Panc1 (cell line): Measurements from ENCODE around the gene CPM.

Source experiments
- CTCF ChIP-seq: fragments of 450-650 bp; IDR thresholded peaks from 2 replicates; pipeline ENCODE4 v1.5.1; 2017; ENCODE audit warnings: mild to moderate bottlenecking
- POLR2AphosphoS5 ChIP-seq: IDR thresholded peaks from 2 replicates; pipeline ENCODE4 v1.6.1; 2012; ENCODE audit warnings: mild to moderate bottlenecking, low read depth, low read length, moderate library complexity
- TCF7L2 ChIP-seq: IDR thresholded peaks from 2 replicates; pipeline ENCODE4 v1.6.1; 2011; ENCODE audit warnings: mild to moderate bottlenecking, low read depth, low read length, inconsistent platforms

- TF ChIP-seq POLR2AphosphoS5, result no peak
- TF ChIP-seq CTCF, result no peak
- TF ChIP-seq TCF7L2, result no peak
Measured at GRCh38 chr12:68833508-68833907, 99.5 kb downstream of the CPM start.
